Breast epithelium (tissue), 4 donors: ENCODE data around the gene CFL1. TPM values are rescaled to one million over a fixed set of nuclear protein-coding genes. Genes with fewer than 3 reads are reported as not detected.

Experiments
- DNase-seq, 2 donors: peaks; one replicate each; pipeline ENCODE4 v3.0.0-alpha.2; 2019; ENCODE audit warnings: low spot score in 2 of 2
- H3K27ac ChIP-seq, 2 donors: fragments of 200-600 bp; sonication (generic) in 1 of 2; one replicate each; pipeline ENCODE4 v1.5.1; 2016 to 2019; ENCODE audit warnings: mild to moderate bottlenecking in 1 of 2
- H3K27me3 ChIP-seq, 2 donors: fragments of 200-600 bp; sonication (generic) in 1 of 2; one replicate each; pipeline versions ENCODE4 v1.5.1 to v1.6.0; 2017 to 2019; ENCODE audit warnings: control low read depth in 1 of 2, mild to moderate bottlenecking in 1 of 2
- H3K36me3 ChIP-seq: fragments of 200-600 bp; one replicate; pipeline ENCODE4 v1.5.1; 2019
- H3K4me1 ChIP-seq, 2 donors: fragments of 200-600 bp; sonication (generic); one replicate each; pipeline ENCODE4 v1.5.1; 2016 to 2019; ENCODE audit warnings: control low read depth in 1 of 2
- H3K4me3 ChIP-seq, 3 donors: fragments of 200-600 bp; sonication (generic); 1 replicate in 2 of 3; 2 replicates in 1 of 3; pipeline ENCODE4 v1.5.1; 2016 to 2019; ENCODE audit warnings: mild to moderate bottlenecking in 3 of 3, moderate library complexity in 2 of 3
- H3K9me3 ChIP-seq, 2 donors: fragments of 200-600 bp; sonication (generic) in 1 of 2; one replicate each; pipeline ENCODE4 v1.5.1; 2016 to 2019; ENCODE audit warnings: control low read depth in 1 of 2
- POLR2A ChIP-seq: fragments of 450-650 bp; IDR thresholded peaks from one replicate; pipeline ENCODE4 v1.6.1; 2016; ENCODE audit warnings: antibody characterized with exemption, mild to moderate bottlenecking, moderate library complexity
- POLR2AphosphoS5 ChIP-seq, 3 donors: sonication (generic); formaldehyde crosslinking; IDR thresholded peaks; one replicate each; pipeline ENCODE4 v1.6.1; 2017; ENCODE audit warnings: antibody characterized with exemption in 3 of 3
- intact Hi-C: fragments of 100-400 bp; cut with DNase I; formaldehyde crosslinking; loops from one replicate; pipeline ENCODE4 v1.15.1; 2023; ENCODE audit warnings: low total_unique reads
- total RNA-seq, 3 donors: library from RNA; depleted of rRNA; stranded (reverse); fragments of >200 nt; gene quantifications; one replicate each; pipeline ENCODE4 v1.1.0, GENCODE V29; 2016
- TF ChIP-seq, protein P1 (sequence below), 3 donors: fragments of 450-650 bp; IDR thresholded peaks; one replicate each; pipeline ENCODE4 v1.5.1; 2016 to 2017; ENCODE audit warnings: antibody characterized with exemption in 3 of 3, mild to moderate bottlenecking in 3 of 3, moderate library complexity in 3 of 3

Gene CFL1
- total RNA-seq, 3 donors from 2014 or later, result 407 to 564 (median 453) TPM

DNA sequence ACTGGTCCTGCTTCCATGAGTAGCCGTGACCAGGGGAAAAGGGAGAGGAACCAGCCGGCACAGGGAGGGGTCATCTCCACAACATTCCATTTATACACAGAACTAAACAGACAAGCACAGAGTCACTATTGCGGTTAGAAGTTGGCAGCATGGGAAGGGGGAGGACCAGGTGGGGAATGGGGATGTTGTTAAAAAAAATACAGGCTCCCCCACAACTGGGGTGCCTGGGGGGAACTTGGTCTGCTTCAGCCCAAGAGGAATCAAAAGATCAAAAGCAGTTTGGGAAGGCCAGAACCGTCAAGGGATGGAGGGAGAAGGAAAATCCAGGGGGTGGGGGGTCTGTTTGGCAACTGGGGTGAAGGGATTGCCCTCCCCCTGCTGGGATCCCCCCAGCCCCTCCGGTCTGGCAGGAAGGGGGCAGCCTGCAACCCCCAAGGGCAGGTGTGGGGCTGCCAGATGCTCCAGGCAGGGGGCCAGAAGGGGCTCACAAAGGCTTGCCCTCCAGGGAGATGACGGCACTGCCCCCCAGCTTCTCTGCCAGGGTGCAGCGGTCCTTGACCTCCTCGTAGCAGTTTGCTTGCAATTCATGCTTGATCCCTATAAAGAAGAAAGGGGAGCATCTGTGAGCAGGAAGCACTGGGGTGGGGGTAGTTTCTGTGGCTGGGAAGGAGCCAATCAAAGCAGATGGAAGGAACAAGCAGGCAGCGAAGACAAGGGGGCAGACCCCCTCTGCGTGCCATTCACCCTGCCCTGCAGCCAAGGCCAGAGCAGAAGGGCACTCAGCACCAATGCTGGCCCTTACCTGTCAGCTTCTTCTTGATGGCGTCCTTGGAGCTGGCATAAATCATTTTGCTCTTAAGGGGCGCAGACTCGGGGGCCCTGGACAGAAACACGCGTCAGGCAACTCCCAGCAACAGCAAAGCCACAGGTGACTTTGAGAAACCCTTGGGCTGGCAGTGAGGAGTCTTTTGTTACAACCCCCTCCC, 2.8 kb downstream of the CFL1 start:
- no peak overlapping the region for H3K27ac ChIP-seq
- intact Hi-C loops, result no loop called here
- H3K4me1 ChIP-seq, result peaks cover 3 to 8% of the 10 kb centered on the region in 2 donors
- peaks cover 0 to 8% of the 10 kb centered on the region in 2 donors for H3K9me3 ChIP-seq
- H3K36me3 ChIP-seq, result no peaks in the 10 kb centered on the region
- no peaks in the 10 kb centered on the region for H3K27me3 ChIP-seq
- no peak overlapping the region for H3K4me3 ChIP-seq
- TF ChIP-seq POLR2A (no peak), POLR2AphosphoS5 (IDR thresholded peaks at IDR 0.05) (no peak)
- TF ChIP-seq, protein P1, sequence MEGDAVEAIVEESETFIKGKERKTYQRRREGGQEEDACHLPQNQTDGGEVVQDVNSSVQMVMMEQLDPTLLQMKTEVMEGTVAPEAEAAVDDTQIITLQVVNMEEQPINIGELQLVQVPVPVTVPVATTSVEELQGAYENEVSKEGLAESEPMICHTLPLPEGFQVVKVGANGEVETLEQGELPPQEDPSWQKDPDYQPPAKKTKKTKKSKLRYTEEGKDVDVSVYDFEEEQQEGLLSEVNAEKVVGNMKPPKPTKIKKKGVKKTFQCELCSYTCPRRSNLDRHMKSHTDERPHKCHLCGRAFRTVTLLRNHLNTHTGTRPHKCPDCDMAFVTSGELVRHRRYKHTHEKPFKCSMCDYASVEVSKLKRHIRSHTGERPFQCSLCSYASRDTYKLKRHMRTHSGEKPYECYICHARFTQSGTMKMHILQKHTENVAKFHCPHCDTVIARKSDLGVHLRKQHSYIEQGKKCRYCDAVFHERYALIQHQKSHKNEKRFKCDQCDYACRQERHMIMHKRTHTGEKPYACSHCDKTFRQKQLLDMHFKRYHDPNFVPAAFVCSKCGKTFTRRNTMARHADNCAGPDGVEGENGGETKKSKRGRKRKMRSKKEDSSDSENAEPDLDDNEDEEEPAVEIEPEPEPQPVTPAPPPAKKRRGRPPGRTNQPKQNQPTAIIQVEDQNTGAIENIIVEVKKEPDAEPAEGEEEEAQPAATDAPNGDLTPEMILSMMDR (IDR thresholded peaks at IDR 0.05), result no peak
- DNase-seq, result no peak

DNA sequence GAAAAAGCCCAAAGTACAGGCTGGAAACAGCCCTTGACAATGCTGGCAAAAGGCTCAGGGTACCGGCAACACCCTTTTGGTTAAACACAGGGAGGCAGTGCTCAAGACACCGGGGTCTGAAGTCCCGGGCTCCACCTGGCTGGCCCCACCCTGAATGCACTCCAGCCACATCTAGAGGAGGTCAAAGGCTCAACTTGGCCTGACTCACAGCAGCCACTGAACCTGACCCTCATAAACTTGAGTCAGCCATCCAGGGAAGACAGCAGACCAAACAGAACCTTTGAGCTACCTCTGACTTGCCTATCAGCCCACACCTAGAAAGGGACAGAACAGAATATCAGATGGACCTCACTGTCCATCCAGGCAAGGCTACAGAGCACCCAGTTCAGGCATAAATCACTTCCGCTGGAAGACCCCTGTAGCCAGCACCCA, 3.8 kb downstream of the CFL1 start:
- DNase-seq, result no peak
- intact Hi-C loops, result no loop called here
- no peaks in the 10 kb centered on the region for H3K36me3 ChIP-seq
- H3K27ac ChIP-seq, result no peak overlapping the region
- TF ChIP-seq POLR2AphosphoS5 (IDR thresholded peaks at IDR 0.05) (no peak), POLR2A (no peak)
- TF ChIP-seq, protein P1 (IDR thresholded peaks at IDR 0.05), result no peak
- H3K9me3 ChIP-seq, result peaks cover 0 to 8% of the 10 kb centered on the region in 2 donors
- no peak overlapping the region for H3K4me3 ChIP-seq
- H3K27me3 ChIP-seq, result no peaks in the 10 kb centered on the region
- H3K4me1 ChIP-seq, result peaks cover 3 to 8% of the 10 kb centered on the region in 2 donors

DNA sequence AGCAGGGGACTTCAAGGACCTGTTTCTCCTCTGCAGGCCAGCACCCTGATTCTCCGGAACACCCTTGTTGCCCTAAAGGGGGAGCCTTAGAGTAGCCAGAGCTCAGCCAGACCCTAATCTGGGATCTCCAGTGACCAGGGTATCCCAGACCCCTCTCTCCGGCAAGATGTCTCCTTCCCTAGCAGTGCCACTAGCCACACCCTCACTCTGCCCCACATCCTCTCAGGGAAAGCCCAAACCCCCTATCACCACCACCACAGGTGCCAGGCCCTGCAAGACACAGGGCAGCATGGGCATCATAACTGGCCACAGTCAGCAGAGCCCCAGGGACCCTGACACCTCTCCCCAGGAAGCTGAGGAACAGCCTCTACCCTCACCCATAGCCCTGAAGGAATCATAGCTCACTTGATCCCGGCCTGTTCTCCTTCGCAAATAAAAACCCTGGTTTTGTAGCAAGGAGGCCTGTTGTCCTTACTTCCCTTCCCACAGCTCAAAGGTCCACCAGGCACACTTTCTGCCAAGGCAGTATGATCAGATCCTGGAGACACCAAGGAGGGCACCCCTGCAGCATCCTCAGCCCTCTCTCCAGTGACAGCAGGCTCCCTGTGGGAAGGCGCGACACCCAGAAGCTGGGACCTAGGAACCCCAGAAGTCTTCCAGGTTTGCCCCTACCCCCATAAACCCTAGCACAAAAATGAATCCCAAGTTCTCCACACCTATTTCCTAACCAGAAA, 4.6 kb downstream of the CFL1 start:
- no peaks in the 10 kb centered on the region for H3K36me3 ChIP-seq
- peaks cover 3 to 8% of the 10 kb centered on the region in 2 donors for H3K4me1 ChIP-seq
- intact Hi-C loops, result no loop called here
- H3K9me3 ChIP-seq, result peaks cover 0 to 8% of the 10 kb centered on the region in 2 donors
- no peaks in the 10 kb centered on the region for H3K27me3 ChIP-seq
- TF ChIP-seq POLR2A, result no peak
- DNase-seq, result no peak
- H3K4me3 ChIP-seq, result no peak overlapping the region
- H3K27ac ChIP-seq, result no peak overlapping the region

DNA sequence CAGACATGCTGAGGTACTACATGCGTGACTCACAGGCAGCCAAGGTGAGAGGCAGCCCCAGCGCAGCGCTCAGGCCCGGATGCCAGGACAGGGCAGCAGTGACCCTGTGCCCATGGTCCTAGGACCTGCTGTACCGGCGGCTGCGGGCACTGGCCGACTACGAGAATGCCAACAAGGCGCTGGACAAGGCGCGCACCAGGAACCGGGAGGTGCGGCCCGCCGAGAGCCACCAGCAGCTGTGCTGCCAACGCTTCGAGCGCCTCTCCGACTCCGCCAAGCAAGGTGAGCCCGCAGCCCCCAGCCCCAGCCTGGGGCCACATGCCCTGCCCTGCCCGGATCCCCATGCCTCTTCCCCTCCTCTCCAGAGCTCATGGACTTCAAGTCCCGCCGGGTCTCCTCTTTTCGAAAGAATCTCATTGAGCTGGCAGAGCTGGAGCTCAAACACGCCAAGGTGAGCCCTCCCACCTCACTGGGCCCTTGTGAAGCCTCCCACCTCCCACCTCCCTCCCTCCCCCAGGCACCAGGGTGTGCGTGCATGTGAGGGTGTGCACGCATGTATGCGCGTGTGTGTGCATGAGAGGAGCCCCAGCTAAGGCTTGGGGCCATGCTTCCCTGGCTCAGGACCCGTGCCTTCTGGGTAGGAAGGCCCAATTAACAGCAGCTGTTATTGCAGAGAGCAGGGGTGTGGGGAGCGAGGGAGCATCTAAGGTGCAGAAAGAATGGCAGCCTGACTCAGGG, 5.3 kb downstream of the CFL1 start:
- peaks cover 3 to 8% of the 10 kb centered on the region in 2 donors for H3K4me1 ChIP-seq
- TF ChIP-seq POLR2AphosphoS5 (IDR thresholded peaks at IDR 0.05) (no peak), POLR2A (no peak)
- TF ChIP-seq, protein P1 (IDR thresholded peaks at IDR 0.05), result no peak
- no peak overlapping the region for H3K4me3 ChIP-seq
- no peaks in the 10 kb centered on the region for H3K27me3 ChIP-seq
- intact Hi-C loops, result no loop called here
- no peak for DNase-seq
- peaks cover 0 to 8% of the 10 kb centered on the region in 2 donors for H3K9me3 ChIP-seq
- H3K36me3 ChIP-seq, result no peaks in the 10 kb centered on the region
- no peak overlapping the region for H3K27ac ChIP-seq

DNA sequence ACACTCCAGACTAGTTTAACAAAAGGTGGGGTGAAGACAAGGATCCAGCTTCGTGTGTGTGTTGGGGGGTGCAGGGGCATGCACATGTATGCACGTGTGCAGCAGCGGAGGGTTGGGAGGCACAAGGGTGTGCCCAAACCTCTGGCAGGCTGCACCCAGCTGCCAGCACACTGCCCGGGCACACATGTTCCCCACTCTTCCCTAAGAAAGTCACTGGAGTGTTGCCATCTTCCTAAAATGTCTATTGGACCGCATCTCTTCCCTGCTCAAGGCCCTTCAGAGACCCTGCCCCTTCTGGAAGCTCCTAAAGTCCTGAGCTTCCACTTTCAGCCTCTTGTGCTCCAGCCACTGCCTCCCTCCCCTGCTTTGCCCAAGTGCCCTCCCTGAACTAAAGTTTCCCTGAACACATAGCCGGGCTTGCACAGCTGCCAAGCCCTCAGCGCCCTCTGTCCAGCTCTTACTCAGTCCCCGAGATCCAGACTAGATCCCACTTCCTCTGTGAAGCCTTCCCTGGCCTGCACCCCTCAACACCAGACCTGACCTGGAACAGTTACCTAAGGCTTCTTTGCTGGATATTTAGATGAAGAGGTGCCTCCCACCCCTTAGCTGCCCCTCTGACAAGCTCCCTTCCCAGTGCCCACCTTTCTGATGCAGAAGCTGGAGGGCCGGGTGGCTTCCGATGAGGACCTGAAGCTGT, 6.0 kb downstream of the CFL1 start:
- Histone ChIP-seq H3K4me3 (no peak overlapping the region), H3K4me1 (peaks cover 3 to 8% of the 10 kb centered on the region in 2 donors), H3K27ac (no peak overlapping the region), H3K9me3 (peaks cover 0 to 8% of the 10 kb centered on the region in 2 donors), H3K36me3 (no peaks in the 10 kb centered on the region), H3K27me3 (no peaks in the 10 kb centered on the region)
- intact Hi-C loops, result no loop called here
- TF ChIP-seq, protein P1 (IDR thresholded peaks at IDR 0.05), result no peak
- TF ChIP-seq POLR2A, result no peak
- no peak for TF ChIP-seq POLR2AphosphoS5 (IDR thresholded peaks at IDR 0.05)
- no peak for DNase-seq
